ENCODE data around the gene ST3GAL3. TPM values are rescaled to one million over a fixed set of nuclear protein-coding genes. Genes with fewer than 3 reads are reported as not detected.

The ST3GAL3 gene
- total RNA-seq, 4 donors from 2014 or later: 32.2 to 57.4 (median 38.3) TPM

GRCh38 chr1:43872280-43872679 is 164.9 kb downstream of the ST3GAL3 start:
- peak; percentile 22 to 59 for DNase-seq
- Histone ChIP-seq H3K4me1 (peaks cover 33 to 41% of the 10 kb centered on the region in 2 donors), H3K4me3 (no peak overlapping the region), H3K9me3 (no peaks in the 10 kb centered on the region), H3K27me3 (no peaks in the 10 kb centered on the region), H3K27ac (peak overlapping the region in 2 of 4 donors; percentile 14 to 16), H3K36me3 (no peaks in the 10 kb centered on the region)
- TF ChIP-seq POLR2A (IDR thresholded peaks at IDR 0.05) (no peak), CTCF (IDR thresholded peaks at IDR 0.05 in 4 of 5, conservative IDR thresholded peaks at IDR 0.05 in 1 of 5) (no peak)
- in situ Hi-C loops (cut with MboI; ENCODE audit: low sequenced_read_pairs in 4 of 4): no loop called here
- peak; percentile 67 to 70 for ATAC-seq
- intact Hi-C loops (cut with DNase I; ENCODE audit: low total_unique reads): no loop called here

- H3K4me3 ChIP-seq: no peak overlapping the region
- no peaks in the 10 kb centered on the region for H3K27me3 ChIP-seq
- no peak for ATAC-seq
- peaks cover 18 to 26% of the 10 kb centered on the region in 2 donors for H3K4me1 ChIP-seq
- TF ChIP-seq CTCF (IDR thresholded peaks at IDR 0.05 in 4 of 5, conservative IDR thresholded peaks at IDR 0.05 in 1 of 5): no peak
- no peak for TF ChIP-seq POLR2A (IDR thresholded peaks at IDR 0.05)
- no peak overlapping the region for H3K27ac ChIP-seq
- no peaks in the 10 kb centered on the region for H3K9me3 ChIP-seq
- H3K36me3 ChIP-seq: no peaks in the 10 kb centered on the region
- in situ Hi-C loops (cut with MboI; ENCODE audit: low sequenced_read_pairs in 4 of 4): no loop called here
- DNase-seq: no peak
- intact Hi-C loops (cut with DNase I; ENCODE audit: low total_unique reads): no loop called here
These were observed 166.5 kb downstream of the ST3GAL3 start for GRCh38 chr1:43873851-43874250.

- H3K4me1 ChIP-seq: peaks cover 13 to 27% of the 10 kb centered on the region in 2 donors
- H3K36me3 ChIP-seq: no peaks in the 10 kb centered on the region
- DNase-seq (no peak), ATAC-seq (no peak)
- H3K9me3 ChIP-seq: no peaks in the 10 kb centered on the region
- TF ChIP-seq CTCF (IDR thresholded peaks at IDR 0.05 in 4 of 5, conservative IDR thresholded peaks at IDR 0.05 in 1 of 5): no peak
- TF ChIP-seq POLR2A (IDR thresholded peaks at IDR 0.05): no peak
- intact Hi-C loops (cut with DNase I; ENCODE audit: low total_unique reads) (no loop called here), in situ Hi-C loops (cut with MboI; ENCODE audit: low sequenced_read_pairs in 4 of 4) (no loop called here)
- no peak overlapping the region for H3K4me3 ChIP-seq
- no peaks in the 10 kb centered on the region for H3K27me3 ChIP-seq
- H3K27ac ChIP-seq: no peak overlapping the region
These were observed 167.4 kb downstream of the ST3GAL3 start for GRCh38 chr1:43874716-43875115.

GRCh38 chr1:43875331-43875730 is 168.0 kb downstream of the ST3GAL3 start:
- Histone ChIP-seq H3K27me3 (no peaks in the 10 kb centered on the region), H3K4me1 (peaks cover 13 to 27% of the 10 kb centered on the region in 2 donors), H3K9me3 (no peaks in the 10 kb centered on the region), H3K27ac (no peak overlapping the region), H3K4me3 (no peak overlapping the region), H3K36me3 (no peaks in the 10 kb centered on the region)
- ATAC-seq (no peak), DNase-seq (no peak)
- intact Hi-C loops (cut with DNase I; ENCODE audit: low total_unique reads) (no loop called here), in situ Hi-C loops (cut with MboI; ENCODE audit: low sequenced_read_pairs in 4 of 4) (no loop called here)
- no peak for TF ChIP-seq POLR2A (IDR thresholded peaks at IDR 0.05)
- TF ChIP-seq CTCF (IDR thresholded peaks at IDR 0.05 in 4 of 5, conservative IDR thresholded peaks at IDR 0.05 in 1 of 5): no peak

- DNase-seq (no peak), ATAC-seq (no peak)
- H3K4me3 ChIP-seq: no peak overlapping the region
- no peak overlapping the region for H3K27ac ChIP-seq
- TF ChIP-seq POLR2A (IDR thresholded peaks at IDR 0.05) (no peak), CTCF (IDR thresholded peaks at IDR 0.05 in 4 of 5, conservative IDR thresholded peaks at IDR 0.05 in 1 of 5) (no peak)
- in situ Hi-C loops (cut with MboI; ENCODE audit: low sequenced_read_pairs in 4 of 4): no loop called here
- no peaks in the 10 kb centered on the region for H3K36me3 ChIP-seq
- no peaks in the 10 kb centered on the region for H3K27me3 ChIP-seq
- H3K4me1 ChIP-seq: peaks cover 25 to 26% of the 10 kb centered on the region in 2 donors
- intact Hi-C loops (cut with DNase I; ENCODE audit: low total_unique reads): no loop called here
- H3K9me3 ChIP-seq: no peaks in the 10 kb centered on the region
These were observed 169.8 kb downstream of the ST3GAL3 start for GRCh38 chr1:43877101-43877500.
